Stimulated activated naive CD4-positive, alpha-beta T cell treated with Interleukin-2 at 50 U/mL for 16 hours (primary cell): ENCODE measurements around the gene ALOX12.

Experiments
- DNase-seq: peaks from one replicate; lab custom pipeline; 2025; lab: John Stamatoyannopoulos, UW

The ALOX12 gene

DNA sequence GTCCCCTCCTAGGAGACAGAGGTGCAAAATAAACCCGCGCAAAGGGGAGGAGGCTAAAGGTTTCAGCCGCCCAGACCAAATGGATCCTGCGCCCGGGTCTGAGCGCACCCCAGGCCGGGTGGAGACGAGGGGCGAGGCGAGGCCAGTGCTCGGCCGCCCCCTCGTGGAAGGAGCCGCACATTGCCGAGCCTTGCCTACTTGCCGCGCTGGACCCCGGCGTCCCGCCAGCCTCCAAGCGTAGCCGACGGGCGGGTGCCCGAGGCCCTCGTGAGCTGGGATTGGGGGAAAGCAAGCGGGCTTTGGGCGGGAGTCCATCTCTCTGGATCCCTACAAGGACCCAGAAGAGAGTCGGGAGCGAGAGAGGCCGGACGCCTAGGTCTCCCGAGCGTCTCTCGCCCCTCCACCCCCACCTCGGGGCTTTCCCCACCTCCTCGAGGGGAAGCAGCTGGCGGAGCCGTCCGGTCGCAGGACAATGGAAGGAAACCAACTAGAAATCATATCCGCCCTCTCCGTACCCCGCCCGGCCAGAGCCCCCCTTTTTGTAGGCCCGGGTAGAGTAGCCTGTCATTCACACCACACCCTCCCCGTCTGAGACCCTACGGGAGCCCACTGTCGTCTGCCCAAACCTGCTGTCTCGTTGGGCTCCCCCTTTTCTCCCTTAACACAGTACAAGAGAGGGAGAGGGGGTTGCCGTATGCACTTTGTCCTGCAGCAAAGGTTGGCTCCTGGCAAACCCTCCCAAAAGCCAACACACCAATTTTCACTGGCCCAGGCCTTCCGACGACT is 26.3 kb downstream of the ALOX12 start:
- DNase-seq, result peak; percentile 71

DNA sequence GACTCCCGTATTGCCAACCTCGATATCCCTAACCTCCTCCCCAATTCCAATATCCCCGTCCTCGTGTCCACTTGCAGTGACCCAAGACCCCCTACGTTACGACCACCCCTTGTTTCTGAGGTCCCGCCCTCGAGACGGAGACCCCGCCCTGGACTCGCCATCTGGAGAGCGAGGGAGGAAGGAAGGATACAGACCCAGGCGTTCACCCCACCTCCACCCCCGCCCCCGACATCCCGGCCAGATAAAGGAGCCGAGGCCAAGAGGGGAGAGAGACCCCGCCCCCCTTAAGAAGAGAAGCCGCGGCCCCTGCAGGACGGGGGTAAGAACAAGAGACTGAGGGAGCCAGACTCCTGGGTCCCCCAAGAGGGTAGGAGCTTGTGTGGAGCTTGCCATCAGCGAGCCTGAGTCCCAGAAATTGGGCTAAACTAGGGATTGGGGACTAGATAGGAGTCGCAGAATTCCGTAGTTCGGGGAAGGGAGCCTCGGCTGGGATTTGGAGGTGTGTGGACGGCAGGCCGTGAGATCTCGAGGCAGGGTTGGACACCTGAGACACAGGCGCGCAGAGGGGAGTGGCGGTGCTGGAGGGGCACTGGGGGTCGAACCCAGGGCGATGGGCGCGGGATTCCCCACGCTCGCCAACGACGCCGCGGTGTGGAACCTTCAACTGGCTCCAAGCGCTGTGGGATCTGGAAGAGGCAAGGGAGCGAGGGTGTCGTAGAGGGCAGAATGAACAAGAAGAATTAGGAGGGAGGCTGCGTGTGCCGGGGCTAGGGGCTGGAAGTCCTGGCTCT is 27.1 kb downstream of the ALOX12 start, which contains the start of gene BCL6B:
BCL6B (plus strand) TSS at position 270 of the 791 bp plus-strand sequence. CDS start 622 bp downstream, outside the sequence.
- no peak for DNase-seq

DNA sequence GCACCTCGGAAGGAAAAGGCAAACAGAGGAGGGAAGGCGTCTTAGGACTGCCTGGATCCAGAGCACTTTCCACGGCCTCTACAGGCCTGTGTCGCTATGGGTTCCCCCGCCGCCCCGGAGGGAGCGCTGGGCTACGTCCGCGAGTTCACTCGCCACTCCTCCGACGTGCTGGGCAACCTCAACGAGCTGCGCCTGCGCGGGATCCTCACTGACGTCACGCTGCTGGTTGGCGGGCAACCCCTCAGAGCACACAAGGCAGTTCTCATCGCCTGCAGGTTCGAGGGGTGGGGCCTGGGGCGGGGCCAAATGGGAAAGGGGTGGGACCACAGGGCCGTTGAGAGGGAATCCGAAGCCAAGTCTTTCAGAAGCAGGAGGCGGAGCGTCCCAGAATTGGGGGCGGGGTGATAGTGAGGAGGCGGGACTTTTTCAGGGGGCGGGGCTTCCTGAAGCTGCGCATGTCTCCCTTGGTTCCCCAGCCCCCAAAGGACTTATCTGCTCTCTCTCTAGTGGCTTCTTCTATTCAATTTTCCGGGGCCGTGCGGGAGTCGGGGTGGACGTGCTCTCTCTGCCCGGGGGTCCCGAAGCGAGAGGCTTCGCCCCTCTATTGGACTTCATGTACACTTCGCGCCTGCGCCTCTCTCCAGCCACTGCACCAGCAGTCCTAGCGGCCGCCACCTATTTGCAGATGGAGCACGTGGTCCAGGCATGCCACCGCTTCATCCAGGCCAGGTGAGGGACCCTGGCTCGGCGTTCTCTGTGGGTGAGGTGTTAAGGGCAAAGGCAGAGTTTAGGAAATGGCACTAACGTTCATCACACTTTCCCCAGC is 27.9 kb downstream of the ALOX12 start:
- DNase-seq, result peak; percentile 95

DNA sequence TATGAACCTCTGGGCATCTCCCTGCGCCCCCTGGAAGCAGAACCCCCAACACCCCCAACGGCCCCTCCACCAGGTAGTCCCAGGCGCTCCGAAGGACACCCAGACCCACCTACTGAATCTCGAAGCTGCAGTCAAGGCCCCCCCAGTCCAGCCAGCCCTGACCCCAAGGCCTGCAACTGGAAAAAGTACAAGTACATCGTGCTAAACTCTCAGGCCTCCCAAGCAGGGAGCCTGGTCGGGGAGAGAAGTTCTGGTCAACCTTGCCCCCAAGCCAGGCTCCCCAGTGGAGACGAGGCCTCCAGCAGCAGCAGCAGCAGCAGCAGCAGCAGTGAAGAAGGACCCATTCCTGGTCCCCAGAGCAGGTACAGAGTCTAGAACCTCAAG is 28.5 kb downstream of the ALOX12 start:
- no peak for DNase-seq

DNA sequence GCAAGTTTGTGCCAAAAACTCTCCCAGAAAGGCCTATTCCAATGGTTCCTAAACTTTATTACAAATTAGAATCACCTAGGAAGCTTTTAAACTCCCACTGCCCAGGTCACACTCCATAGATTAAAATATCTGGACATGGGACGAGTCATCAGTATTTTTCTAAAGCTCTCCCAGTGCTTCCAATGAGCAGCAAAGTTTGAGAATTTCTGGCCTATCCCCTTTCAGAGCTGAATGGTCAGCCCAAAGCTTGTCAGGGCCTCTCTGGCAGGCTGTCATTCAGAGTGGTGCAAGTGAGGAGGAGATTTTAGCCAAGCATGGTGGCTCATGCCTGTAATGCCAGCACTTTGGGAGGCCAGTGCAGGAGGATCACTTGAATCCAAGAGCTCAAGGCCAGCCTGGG is 29.4 kb downstream of the ALOX12 start:
- no peak for DNase-seq

DNA sequence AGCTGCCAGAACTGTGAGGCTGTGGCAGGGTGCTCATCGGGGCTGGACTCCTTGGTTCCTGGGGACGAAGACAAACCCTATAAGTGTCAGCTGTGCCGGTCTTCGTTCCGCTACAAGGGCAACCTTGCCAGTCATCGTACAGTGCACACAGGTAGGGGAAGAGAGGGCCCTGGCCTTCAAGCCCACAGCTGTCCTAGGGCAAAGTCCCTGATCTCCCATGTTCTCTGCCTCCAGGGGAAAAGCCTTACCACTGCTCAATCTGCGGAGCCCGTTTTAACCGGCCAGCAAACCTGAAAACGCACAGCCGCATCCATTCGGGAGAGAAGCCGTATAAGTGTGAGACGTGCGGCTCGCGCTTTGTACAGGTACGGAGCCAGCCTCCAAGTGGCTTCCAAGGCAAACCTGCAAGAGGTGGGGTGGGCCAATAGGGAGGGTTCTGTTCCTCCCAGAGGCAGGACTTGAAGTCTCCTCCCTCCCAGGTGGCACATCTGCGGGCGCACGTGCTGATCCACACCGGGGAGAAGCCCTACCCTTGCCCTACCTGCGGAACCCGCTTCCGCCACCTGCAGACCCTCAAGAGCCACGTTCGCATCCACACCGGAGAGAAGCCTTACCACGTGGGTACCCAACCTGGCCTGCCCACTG is 30.7 kb downstream of the ALOX12 start:
- no peak for DNase-seq

DNA sequence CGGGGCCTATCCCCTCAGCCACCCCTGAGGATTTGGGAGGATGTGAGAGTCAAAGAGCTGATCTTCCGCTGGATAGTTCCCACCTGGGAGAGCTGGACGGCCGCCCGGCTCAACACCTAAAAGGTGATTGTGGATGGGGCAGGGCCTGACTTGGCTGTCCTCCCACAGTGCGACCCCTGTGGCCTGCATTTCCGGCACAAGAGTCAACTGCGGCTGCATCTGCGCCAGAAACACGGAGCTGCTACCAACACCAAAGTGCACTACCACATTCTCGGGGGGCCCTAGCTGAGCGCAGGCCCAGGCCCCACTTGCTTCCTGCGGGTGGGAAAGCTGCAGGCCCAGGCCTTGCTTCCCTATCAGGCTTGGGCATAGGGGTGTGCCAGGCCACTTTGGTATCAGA is 31.5 kb downstream of the ALOX12 start:
- no peak for DNase-seq

DNA sequence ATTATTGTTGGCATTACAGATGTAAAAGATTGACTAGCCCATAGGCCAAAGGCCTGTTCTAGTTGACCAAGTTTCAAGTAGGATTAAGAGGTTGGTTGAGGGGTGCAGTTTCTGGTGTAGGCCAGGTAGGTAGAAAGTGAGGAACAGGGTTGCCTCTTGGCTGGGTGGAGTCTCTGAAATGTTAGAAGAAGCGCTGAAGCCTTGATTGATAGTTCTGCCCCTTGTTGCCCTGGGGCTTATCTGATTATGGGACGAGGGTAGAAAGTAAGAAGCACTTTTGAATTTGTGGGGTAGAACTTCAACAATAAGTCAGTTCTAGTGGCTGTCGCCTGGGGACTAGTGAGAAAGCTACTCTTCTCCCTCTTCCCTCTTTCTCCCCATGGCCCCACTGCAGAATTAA is 33.2 kb downstream of the ALOX12 start:
- DNase-seq, result no peak

DNA sequence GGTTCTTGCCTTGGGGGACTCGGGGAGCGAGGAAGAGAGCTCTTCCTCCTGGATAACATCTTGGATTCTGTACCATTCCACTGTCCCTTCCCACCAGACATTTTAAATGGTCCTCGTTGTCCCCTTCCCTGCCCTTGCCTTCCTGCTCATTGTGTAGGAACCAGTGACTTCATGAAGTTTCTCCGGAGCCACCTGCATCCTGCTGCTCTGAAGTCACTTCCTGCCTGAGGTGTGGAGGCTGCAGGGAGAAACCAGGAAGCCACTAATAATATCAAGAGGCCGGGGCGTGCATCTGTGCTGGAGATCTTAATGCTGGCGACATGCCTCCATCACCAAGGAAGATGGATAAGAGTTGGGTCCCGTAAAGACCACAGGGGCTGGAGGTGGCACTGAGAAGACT is 33.8 kb downstream of the ALOX12 start:
- DNase-seq, result peak; percentile 42

DNA sequence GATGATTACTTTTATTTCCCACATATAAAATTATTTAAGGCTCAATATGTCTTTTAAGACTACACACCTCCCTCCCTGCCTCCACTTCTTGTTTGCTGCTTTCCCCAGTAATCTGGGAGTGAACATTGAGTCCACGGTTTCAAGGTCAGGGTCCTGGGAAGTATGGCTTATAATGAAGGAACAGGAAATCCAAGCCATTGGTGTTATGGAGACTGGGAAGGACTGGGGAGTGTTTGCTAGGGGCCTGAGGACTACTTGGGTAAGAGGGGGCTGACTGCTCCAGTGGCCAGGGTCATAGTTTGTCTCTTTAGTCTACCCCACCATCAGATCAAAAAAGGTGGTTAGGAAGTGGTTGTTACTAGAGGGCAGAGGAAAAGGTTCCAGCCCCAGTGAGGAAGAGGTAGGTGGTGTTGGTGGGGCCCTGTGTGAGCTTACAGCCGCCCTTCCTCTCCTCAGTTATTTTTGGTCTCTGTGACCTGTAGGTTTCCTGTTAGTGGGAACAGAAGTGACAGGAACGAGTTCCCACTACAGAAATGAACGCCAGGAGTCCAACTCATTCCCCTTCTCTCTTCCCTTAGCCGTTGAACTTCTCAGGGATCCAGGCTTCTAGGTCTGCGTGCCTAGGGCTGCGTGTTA is 39.2 kb downstream of the ALOX12 start:
- DNase-seq, result peak; percentile 42

DNA sequence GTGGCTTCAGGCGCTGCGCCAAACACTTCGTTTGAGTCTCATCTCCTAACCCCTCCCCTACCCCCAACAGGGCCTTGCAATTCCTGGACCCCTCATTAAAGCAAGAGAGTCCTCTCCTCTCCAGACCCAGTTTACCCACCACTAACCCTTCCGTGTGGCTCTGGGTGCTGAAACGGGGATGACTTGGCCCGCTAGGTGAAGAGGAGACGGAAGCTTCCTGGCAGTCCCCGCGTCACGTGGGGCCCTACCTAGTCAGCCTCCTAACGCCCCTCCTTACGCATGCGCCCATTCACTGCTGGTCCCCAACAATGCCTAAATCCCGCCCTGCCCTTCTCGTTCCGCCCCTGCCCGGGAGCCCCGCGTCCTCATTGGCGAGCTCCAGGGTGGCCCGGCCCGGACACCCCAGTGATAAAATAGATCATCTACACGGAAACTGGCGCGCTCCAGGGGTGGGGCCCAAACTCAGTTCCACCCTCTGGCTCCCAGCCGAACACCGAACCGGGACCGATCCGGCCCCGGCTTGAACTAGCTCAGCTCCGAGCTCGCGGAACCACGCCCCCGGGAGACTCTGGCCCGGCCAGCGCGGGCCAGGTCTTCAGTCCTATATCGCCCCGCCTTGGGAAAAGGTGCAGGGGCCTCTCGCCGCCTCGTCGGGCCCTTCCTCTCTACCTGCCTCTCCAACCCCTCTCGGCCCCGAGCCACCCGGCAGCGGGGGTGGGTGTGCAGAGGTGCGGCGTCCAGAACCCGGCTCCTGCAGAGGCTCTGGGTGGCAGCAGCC is 39.9 kb downstream of the ALOX12 start, which contains the start of gene SLC16A13:
SLC16A13 (plus strand) TSS at position 425 of the 778 bp plus-strand sequence. CDS start 368 bp downstream, outside the sequence.
- peak; percentile 98 for DNase-seq

DNA sequence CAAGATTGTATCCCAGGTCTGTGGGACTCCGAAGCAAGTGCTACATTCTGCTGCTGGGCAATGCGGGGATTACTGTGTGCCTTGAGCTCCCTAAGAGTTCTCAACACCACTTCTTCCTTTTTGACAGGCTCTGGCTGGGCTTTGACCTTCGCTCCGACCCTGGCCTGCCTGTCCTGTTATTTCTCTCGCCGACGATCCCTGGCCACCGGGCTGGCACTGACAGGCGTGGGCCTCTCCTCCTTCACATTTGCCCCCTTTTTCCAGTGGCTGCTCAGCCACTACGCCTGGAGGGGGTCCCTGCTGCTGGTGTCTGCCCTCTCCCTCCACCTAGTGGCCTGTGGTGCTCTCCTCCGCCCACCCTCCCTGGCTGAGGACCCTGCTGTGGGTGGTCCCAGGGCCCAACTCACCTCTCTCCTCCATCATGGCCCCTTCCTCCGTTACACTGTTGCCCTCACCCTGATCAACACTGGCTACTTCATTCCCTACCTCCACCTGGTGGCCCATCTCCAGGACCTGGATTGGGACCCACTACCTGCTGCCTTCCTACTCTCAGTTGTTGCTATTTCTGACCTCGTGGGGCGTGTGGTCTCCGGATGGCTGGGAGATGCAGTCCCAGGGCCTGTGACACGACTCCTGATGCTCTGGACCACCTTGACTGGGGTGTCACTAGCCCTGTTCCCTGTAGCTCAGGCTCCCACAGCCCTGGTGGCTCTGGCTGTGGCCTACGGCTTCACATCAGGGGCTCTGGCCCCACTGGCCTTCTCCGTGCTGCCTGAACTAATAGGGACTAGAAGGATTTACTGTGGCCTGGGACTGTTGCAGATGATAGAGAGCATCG is 42.4 kb downstream of the ALOX12 start:
- no peak for DNase-seq

DNA sequence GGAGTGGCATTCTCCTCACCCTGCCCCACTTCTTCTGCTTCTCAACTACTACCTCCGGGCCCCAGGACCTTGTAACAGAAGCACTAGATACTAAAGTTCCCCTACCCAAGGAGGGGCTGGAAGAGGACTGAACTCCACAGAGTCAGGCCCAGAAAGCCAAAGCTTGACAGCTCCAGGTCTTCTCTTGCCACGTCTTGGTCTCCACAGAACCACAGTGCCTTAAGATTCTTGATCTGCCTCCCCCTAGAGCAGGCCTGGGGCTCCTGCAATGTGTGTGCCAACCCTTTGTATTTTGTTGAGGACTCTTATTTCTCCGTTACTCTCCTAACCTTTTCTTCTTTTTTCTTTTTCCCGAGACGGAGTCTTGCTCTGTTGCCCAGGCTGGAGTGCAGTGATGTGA is 44.0 kb downstream of the ALOX12 start:
- DNase-seq, result no peak

DNA sequence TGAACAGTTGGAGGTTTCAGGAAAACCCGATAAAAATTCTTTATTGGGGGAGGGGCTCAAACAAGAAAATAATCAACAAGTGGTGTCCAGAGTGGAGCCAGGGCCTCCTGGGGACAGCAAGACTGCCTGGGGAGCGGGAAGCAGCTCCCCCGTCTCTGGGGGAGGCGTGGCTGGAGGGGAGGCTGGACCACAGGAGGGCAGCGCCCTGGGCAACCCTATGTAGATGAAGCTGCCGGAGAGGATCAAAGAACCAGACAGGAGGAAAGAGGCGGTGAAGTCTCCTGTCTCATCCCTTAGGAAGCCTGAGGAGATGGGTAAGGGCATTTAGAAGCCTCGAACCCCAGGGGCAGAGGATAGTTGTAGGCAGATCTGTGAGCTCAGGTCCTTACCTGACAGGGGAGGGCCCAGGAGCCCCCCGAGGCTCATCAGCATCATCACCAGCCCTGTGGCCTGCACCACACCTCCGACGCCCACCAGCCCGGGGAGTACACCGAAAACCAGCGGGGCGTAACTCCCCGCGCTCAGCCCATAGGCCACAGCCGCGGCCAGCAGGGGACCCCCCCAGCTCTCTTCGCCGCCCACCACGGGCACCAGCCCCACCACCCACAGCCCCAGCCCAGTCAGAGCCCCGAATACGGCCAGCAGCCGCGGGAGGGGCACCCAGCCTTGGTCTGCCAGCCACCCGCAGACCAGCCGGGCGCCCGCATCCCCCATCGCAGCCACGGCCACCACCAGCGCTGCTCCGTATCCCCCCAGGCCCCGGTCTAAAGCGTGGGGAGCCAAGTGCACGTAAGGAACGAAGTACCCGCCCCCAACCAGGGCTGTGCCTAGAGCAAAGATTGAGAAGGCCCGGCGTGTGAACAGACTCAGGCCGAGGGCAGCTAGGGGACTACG is 46.0 kb downstream of the ALOX12 start:
- no peak for DNase-seq

DNA sequence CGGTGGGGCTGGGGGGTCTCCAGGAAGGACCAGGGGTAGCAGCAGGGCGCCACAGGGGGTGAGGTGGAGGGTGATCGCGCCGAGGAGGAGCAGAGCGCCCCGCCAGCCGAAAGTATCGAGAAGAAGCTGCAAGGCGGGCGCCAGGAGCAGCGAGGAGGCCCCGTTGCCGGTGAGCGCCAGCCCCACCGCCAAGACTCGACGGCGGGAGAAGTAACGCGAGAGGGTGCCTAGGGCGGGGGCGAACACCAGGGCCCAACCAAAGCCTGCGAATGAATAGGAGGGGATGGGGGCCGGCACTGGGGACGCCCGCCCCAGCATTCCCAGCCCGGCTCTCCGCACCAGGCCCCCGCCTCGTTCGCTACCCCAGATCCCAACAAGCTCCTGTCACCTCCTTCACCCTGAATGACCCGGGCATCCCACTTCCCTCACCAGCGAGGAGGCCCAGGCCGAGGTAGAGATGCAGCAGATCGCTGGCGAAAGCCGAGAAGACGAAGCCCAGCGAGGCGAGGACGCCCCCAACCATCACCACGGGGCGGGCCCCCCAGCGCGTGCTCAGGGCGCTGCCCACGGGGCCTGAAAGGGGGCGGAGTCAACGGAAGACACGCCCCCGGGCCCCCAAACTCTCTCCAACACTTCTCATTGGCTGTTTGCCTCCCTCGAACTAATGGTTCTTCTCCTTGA is 46.8 kb downstream of the ALOX12 start:
- peak; percentile 34 for DNase-seq

DNA sequence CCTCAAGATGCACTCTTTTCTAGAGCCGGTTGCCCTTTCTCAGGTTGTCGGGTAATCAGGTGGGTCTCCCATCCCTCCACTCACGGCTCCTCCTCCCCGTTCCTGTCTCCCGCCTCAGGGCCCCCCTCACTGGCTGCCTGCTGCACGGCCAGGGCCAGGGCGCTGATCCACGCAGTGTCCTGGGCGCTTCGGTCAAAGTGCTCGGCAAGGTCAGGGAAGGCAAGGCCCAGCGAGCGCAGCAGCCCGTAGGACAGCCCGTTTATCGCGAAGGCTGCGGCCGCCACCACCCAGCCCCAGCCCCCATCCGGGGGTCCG is 47.3 kb downstream of the ALOX12 start:
- DNase-seq, result peak; percentile 28

DNA sequence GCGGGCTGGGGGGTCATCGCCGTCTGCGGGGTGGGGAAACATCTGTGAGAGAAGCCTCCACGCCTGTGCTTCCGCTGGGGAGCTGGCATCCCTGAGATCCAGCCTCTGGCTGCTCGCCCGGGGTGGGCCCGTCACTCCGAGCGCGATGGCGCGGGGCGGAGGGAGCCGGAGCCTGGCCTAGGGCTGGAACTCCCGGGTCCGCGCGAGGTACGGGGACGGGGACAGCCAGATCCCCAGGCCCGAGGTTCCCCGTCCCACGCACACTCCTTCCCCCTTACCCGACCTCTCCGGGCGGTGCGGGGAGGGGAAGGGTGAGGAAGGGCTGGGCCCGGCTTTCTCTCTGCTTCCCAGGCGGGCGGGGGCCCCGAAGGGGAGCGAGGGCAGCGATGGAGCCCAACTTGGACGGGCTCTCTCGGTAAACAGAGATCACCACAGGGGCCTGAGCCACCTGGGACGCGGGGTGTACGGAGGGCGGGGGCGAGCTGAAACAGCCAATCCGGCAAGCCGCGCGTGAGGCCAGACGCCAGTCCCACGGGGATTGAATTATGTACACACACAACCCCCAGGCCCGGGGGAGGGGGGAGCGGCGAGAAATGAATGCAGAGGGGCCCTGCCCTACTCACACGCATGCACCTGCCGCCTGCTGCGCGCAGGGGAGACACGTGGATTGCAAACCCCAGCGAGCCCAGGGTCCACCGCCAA is 47.8 kb downstream of the ALOX12 start, which contains the start of gene SLC16A11:
SLC16A11 (minus strand) TSS at position 596 of the 702 bp plus-strand sequence; CDS start at position 17, 579 bp downstream.
- DNase-seq, result peak; percentile 27
